Measurements from ENCODE around the gene RASGRP1.

DNA sequence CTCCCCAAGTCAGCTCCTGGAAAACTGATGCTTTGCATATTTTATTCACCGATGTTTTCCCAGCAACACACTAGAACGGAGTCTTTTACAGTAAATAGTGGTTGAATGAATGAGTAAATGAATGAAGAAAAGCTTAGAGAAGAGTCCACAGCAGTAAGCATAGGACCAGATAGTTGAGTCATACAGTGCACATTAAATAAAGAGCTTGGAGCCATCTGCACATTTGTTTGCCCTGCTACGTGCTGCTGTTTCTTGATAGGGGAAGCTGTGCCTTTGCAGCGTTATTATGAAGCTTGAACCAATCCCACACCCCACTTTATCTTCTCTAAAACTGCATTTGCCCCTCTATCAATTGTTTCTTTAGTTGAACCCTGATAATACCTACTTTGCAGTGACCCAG, 109.5 kb downstream of the RASGRP1 start:
- TF ChIP-seq, protein P1, sequence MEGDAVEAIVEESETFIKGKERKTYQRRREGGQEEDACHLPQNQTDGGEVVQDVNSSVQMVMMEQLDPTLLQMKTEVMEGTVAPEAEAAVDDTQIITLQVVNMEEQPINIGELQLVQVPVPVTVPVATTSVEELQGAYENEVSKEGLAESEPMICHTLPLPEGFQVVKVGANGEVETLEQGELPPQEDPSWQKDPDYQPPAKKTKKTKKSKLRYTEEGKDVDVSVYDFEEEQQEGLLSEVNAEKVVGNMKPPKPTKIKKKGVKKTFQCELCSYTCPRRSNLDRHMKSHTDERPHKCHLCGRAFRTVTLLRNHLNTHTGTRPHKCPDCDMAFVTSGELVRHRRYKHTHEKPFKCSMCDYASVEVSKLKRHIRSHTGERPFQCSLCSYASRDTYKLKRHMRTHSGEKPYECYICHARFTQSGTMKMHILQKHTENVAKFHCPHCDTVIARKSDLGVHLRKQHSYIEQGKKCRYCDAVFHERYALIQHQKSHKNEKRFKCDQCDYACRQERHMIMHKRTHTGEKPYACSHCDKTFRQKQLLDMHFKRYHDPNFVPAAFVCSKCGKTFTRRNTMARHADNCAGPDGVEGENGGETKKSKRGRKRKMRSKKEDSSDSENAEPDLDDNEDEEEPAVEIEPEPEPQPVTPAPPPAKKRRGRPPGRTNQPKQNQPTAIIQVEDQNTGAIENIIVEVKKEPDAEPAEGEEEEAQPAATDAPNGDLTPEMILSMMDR (optimal IDR thresholded peaks at IDR 0.05 in 1 of 3, IDR thresholded peaks at IDR 0.05 in 1 of 3, conservative IDR thresholded peaks at IDR 0.05 in 1 of 3; ENCODE audit: extremely low read depth in 1 of 3, insufficient read depth in 2 of 3, low read length in 3 of 3), result no peak
- no peak for TF ChIP-seq EZH2 (IDR thresholded peaks at IDR 0.05; ENCODE audit: low read length)

All from keratinocyte (primary cell).